HepG2 (cell line): ENCODE measurements around the gene SLC25A45.

Source experiments
- EZH2 ChIP-seq: conservative IDR thresholded peaks from 2 replicates; pipeline ENCODE4 v1.6.1; 2012; ENCODE audit warnings: mild to moderate bottlenecking, low read depth, low read length, moderate library complexity
- POLR2A ChIP-seq, 2 experiments: IDR thresholded peaks; 2 replicates each; pipeline ENCODE4 v1.6.1; 2011; ENCODE audit warnings: low read depth in 2 of 2, low read length in 2 of 2, mild to moderate bottlenecking in 1 of 2, moderate library complexity in 1 of 2; ENCODE audit not compliant: insufficient read depth in 1 of 2
- ZBTB20 ChIP-seq: sonication (generic); formaldehyde crosslinking; IDR thresholded peaks from 2 replicates; pipeline ENCODE4 v1.8.1; 2023; ENCODE audit warnings: missing genetic modification reagents, low read depth, mild to moderate bottlenecking, borderline replicate concordance
- ZNF124 ChIP-seq: sonication (generic); formaldehyde crosslinking; IDR thresholded peaks from 2 replicates; pipeline ENCODE4 v1.4.0; 2020; ENCODE audit warnings: missing genetic modification reagents
- ZNF296 ChIP-seq: sonication (generic); formaldehyde crosslinking; conservative IDR thresholded peaks from 2 replicates; pipeline ENCODE4 v1.5.0; 2020; ENCODE audit warnings: mild to moderate bottlenecking, missing genetic modification reagents
- TF ChIP-seq, protein P1 (sequence below): sonication (generic); formaldehyde crosslinking; conservative IDR thresholded peaks from 2 replicates; pipeline ENCODE4 v1.8.0; 2022; ENCODE audit warnings: missing genetic modification reagents
- TF ChIP-seq, protein P2 (sequence below): sonication (generic); formaldehyde crosslinking; conservative IDR thresholded peaks from 2 replicates; pipeline ENCODE4 v1.5.0; 2020; ENCODE audit warnings: missing genetic modification reagents

DNA sequence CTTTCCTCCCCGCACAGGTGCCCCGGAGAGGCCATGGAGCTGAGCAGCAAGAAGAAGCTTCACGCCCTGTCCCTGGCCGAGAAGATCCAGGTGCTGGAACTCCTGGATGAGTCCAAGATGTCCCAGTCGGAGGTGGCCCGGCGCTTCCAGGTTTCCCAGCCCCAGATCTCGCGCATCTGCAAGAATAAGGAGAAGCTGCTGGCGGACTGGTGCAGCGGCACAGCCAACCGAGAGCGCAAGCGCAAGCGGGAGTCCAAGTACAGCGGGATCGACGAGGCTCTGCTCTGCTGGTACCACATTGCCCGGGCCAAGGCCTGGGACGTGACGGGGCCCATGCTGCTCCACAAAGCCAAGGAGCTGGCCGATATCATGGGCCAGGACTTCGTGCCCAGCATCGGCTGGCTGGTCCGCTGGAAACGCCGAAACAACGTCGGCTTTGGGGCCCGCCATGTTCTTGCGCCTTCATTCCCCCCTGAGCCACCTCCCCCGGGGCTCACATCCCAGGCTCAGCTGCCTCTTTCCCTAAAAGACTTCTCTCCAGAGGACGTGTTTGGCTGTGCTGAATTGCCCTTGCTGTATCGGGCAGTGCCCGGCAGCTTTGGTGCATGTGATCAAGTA lies 26.6 kb downstream of the SLC25A45 start:
- TF ChIP-seq ZBTB20 (CRISPR knock-in tag) (no peak), ZNF124 (CRISPR knock-in tag) (no peak), POLR2A (IDR thresholded peaks at IDR 0.05; ENCODE audit: insufficient read depth in 1 of 2, low read depth in 2 of 2, low read length in 2 of 2) (no peak), EZH2 (no peak), ZNF296 (CRISPR knock-in tag) (no peak)
- TF ChIP-seq, protein P1, sequence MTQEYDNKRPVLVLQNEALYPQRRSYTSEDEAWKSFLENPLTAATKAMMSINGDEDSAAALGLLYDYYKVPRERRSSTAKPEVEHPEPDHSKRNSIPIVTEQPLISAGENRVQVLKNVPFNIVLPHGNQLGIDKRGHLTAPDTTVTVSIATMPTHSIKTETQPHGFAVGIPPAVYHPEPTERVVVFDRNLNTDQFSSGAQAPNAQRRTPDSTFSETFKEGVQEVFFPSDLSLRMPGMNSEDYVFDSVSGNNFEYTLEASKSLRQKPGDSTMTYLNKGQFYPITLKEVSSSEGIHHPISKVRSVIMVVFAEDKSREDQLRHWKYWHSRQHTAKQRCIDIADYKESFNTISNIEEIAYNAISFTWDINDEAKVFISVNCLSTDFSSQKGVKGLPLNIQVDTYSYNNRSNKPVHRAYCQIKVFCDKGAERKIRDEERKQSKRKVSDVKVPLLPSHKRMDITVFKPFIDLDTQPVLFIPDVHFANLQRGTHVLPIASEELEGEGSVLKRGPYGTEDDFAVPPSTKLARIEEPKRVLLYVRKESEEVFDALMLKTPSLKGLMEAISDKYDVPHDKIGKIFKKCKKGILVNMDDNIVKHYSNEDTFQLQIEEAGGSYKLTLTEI (CRISPR knock-in tag) = no peak
- TF ChIP-seq, protein P2, sequence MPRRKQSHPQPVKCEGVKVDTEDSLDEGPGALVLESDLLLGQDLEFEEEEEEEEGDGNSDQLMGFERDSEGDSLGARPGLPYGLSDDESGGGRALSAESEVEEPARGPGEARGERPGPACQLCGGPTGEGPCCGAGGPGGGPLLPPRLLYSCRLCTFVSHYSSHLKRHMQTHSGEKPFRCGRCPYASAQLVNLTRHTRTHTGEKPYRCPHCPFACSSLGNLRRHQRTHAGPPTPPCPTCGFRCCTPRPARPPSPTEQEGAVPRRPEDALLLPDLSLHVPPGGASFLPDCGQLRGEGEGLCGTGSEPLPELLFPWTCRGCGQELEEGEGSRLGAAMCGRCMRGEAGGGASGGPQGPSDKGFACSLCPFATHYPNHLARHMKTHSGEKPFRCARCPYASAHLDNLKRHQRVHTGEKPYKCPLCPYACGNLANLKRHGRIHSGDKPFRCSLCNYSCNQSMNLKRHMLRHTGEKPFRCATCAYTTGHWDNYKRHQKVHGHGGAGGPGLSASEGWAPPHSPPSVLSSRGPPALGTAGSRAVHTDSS (CRISPR knock-in tag) = no peak
